Hepatocyte (in vitro differentiated cells): ENCODE measurements around the gene CFAP54. TPM values are rescaled to one million over a fixed set of nuclear protein-coding genes. Genes with fewer than 3 reads are reported as not detected.

Source experiments
- DNase-seq: peaks from one replicate; pipeline ENCODE4 v3.0.0-alpha.2; 2016; ENCODE audit warnings: low spot score
- H2AFZ ChIP-seq: fragments of 200-600 bp; sonication (generic); 2 replicates; pipeline ENCODE4 v1.6.0; 2016; ENCODE audit warnings: antibody characterized with exemption, mild to moderate bottlenecking
- H3K27ac ChIP-seq: fragments of 200-600 bp; sonication (generic); 2 replicates; pipeline ENCODE4 v1.5.1; 2016; ENCODE audit warnings: mild to moderate bottlenecking
- H3K27me3 ChIP-seq: fragments of 200-600 bp; sonication (generic); 2 replicates; pipeline ENCODE4 v1.6.1; 2016
- H3K36me3 ChIP-seq: fragments of 200-600 bp; sonication (generic); replicated peaks from 2 replicates; pipeline ENCODE4 v1.5.1; 2016; ENCODE audit warnings: low read depth; ENCODE audit not compliant: insufficient read depth
- H3K4me1 ChIP-seq: fragments of 200-600 bp; sonication (generic); 2 replicates; pipeline ENCODE4 v1.5.1; 2016; ENCODE audit warnings: mild to moderate bottlenecking, moderate library complexity; ENCODE audit not compliant: insufficient read depth
- H3K4me2 ChIP-seq: fragments of 200-600 bp; sonication (generic); 2 replicates; pipeline ENCODE4 v1.6.0; 2016
- H3K4me3 ChIP-seq: fragments of 200-600 bp; sonication (generic); 2 replicates; pipeline ENCODE4 v1.5.1; 2016; ENCODE audit warnings: mild to moderate bottlenecking
- H3K79me2 ChIP-seq: fragments of 200-600 bp; sonication (generic); 2 replicates; pipeline ENCODE4 v1.6.0; 2017; ENCODE audit warnings: mild to moderate bottlenecking
- H3K9me2 ChIP-seq: fragments of 200-600 bp; sonication (generic); replicated peaks from 2 replicates; pipeline ENCODE4 v1.6.0; 2017; ENCODE audit warnings: mild to moderate bottlenecking; ENCODE audit not compliant: insufficient read depth
- H3K9me3 ChIP-seq: fragments of 200-600 bp; sonication (generic); 2 replicates; pipeline ENCODE4 v1.5.1; 2016; ENCODE audit warnings: low read depth, mild to moderate bottlenecking
- H4K20me1 ChIP-seq: fragments of 200-600 bp; sonication (generic); 2 replicates; pipeline ENCODE4 v1.6.0; 2016; ENCODE audit warnings: mild to moderate bottlenecking; ENCODE audit not compliant: insufficient read depth, poor library complexity, severe bottlenecking
- EZH2 ChIP-seq: fragments of 200-600 bp; sonication (generic); IDR thresholded peaks from 2 replicates; pipeline ENCODE4 v1.6.1; 2016; ENCODE audit warnings: antibody characterized with exemption, mild to moderate bottlenecking, borderline replicate concordance
- EZH2phosphoT487 ChIP-seq: fragments of 200-600 bp; sonication (generic); IDR thresholded peaks from one replicate; pipeline ENCODE4 v1.6.1; 2018; ENCODE audit warnings: antibody characterized with exemption, mild to moderate bottlenecking, low read depth, moderate library complexity; ENCODE audit not compliant: unreplicated experiment, severe bottlenecking
- WGBS: methylation state at CpG from one replicate; pipeline ENCODE4 v1.1.6; 2016; ENCODE audit warnings: low lambda C conversion rate; ENCODE audit errors: missing lambda C conversion rate; 5-methylcytosine and 5-hydroxymethylcytosine counted together
- polyA plus RNA-seq: library from polyadenylated mRNA; unstranded; fragments of >200 nt; fragmentation: Nextera tagmentation; extraction: Ambion mirVana; gene quantifications from 2 replicates; pipeline ENCODE4 v1.2.1, GENCODE V29; 2016
- total RNA-seq: library from RNA; depleted of rRNA; stranded (reverse); fragments of >200 nt; gene quantifications from 2 replicates; pipeline ENCODE4 v1.2.3, GENCODE V29; 2014
- TF ChIP-seq, protein P1 (sequence below): fragments of 200-600 bp; sonication (generic); IDR thresholded peaks from 2 replicates; pipeline ENCODE4 v1.5.1; 2016; ENCODE audit warnings: antibody characterized with exemption, mild to moderate bottlenecking; ENCODE audit not compliant: poor library complexity

Gene CFAP54
- total and polyA plus RNA-seq, 2 experiments from 2014 or later, result 0.64 to 0.67 TPM

DNA sequence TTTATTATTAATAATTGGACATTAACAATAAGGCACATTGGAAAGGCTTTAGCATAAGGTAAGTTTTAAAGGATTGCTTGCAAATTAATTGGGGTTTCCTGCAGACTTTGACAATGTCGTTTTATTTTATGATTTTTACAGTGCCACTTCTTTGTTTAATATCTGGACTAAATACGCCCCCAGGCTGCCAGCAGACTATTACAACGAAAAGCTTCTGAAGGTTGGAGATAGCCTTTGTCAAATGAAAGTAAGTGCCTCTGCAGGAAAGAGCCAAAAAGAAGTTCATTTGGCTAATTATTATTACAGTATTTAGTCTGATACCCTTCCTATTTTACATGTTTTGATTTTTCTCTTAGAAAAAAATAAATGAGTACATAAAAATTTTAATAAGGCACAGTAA is 11.3 kb downstream of the CFAP54 start:
- H3K79me2 ChIP-seq, result no peaks in the 10 kb centered on the region
- no peaks in the 10 kb centered on the region for H4K20me1 ChIP-seq
- no peak overlapping the region for H3K4me2 ChIP-seq
- no peaks in the 10 kb centered on the region for H3K4me1 ChIP-seq
- DNase-seq, result no peak
- no peaks in the 10 kb centered on the region for H3K36me3 ChIP-seq
- H3K27me3 ChIP-seq, result no peaks in the 10 kb centered on the region
- no peak overlapping the region for H3K27ac ChIP-seq
- no peaks in the 10 kb centered on the region for H3K9me2 ChIP-seq
- 74% methylated on average over 3 of the region's 3 CpGs for WGBS
- TF ChIP-seq EZH2phosphoT487 (no peak), EZH2 (no peak)
- TF ChIP-seq, protein P1, sequence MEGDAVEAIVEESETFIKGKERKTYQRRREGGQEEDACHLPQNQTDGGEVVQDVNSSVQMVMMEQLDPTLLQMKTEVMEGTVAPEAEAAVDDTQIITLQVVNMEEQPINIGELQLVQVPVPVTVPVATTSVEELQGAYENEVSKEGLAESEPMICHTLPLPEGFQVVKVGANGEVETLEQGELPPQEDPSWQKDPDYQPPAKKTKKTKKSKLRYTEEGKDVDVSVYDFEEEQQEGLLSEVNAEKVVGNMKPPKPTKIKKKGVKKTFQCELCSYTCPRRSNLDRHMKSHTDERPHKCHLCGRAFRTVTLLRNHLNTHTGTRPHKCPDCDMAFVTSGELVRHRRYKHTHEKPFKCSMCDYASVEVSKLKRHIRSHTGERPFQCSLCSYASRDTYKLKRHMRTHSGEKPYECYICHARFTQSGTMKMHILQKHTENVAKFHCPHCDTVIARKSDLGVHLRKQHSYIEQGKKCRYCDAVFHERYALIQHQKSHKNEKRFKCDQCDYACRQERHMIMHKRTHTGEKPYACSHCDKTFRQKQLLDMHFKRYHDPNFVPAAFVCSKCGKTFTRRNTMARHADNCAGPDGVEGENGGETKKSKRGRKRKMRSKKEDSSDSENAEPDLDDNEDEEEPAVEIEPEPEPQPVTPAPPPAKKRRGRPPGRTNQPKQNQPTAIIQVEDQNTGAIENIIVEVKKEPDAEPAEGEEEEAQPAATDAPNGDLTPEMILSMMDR, result no peak
- H3K4me3 ChIP-seq, result no peak overlapping the region
- H3K9me3 ChIP-seq, result no peaks in the 10 kb centered on the region
- no peak overlapping the region for H2AFZ ChIP-seq

DNA sequence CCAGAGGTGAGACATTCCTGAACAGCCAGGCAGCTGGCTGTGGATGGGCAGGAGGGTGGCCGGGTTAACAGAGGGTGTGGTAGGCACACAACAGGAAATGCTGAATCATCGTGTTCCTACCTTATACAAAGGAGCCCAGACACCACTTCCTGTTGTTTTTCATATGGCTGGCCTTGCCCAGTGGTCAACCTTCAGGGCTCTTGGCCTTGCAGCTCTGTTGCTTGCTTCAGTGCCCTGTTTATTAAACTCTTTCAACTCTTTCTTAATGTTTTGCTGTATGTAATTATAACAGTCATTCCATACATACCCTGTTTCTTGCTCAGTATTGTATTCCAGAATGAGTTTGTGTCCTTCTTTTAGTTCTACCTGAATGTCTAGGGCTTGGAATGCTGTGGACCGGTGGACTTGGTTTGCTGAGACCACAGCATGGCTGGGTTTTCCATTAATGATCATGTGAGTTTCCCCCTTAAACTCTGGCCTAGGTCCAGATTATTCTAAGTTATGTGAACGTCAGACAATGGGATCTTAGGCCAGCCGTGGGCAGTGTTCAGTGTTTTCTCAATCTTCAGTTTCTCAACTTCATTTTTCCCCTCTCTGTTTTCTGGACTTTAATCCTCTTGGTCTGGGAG is 11.9 kb downstream of the CFAP54 start:
- H4K20me1 ChIP-seq, result no peaks in the 10 kb centered on the region
- no peaks in the 10 kb centered on the region for H3K27me3 ChIP-seq
- peak; percentile 19 for DNase-seq
- H3K9me2 ChIP-seq, result no peaks in the 10 kb centered on the region
- WGBS, result 72% methylated on average over 5 of the region's 5 CpGs
- H3K4me2 ChIP-seq, result no peak overlapping the region
- H3K79me2 ChIP-seq, result no peaks in the 10 kb centered on the region
- no peaks in the 10 kb centered on the region for H3K4me1 ChIP-seq
- H2AFZ ChIP-seq, result no peak overlapping the region
- H3K9me3 ChIP-seq, result no peaks in the 10 kb centered on the region
- H3K27ac ChIP-seq, result no peak overlapping the region
- TF ChIP-seq, protein P1, result no peak
- TF ChIP-seq EZH2 (no peak), EZH2phosphoT487 (no peak)
- H3K4me3 ChIP-seq, result no peak overlapping the region
- no peaks in the 10 kb centered on the region for H3K36me3 ChIP-seq

DNA sequence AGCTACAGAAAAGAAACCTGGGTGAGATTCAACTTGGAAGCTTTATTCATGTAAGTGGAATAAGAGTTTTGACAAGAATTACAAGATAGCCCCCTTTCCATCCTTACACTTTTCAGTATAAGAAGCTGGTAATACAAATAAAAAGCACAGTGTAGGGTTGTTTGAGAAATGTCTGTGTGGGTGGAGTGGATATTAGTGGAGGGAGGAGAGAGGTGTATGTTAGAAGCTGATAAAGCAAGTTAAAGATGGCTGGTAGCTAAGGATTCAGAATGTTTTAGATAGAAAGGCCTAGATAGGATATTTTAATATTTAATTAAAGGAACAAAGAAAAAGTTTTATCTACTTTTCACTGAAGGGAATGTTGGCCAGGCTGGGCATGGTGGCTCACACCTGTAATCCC is 12.5 kb downstream of the CFAP54 start:
- H3K4me1 ChIP-seq, result no peaks in the 10 kb centered on the region
- H3K36me3 ChIP-seq, result no peaks in the 10 kb centered on the region
- no peaks in the 10 kb centered on the region for H3K9me3 ChIP-seq
- no peak for DNase-seq
- no peak overlapping the region for H3K4me2 ChIP-seq
- H4K20me1 ChIP-seq, result no peaks in the 10 kb centered on the region
- H2AFZ ChIP-seq, result no peak overlapping the region
- H3K27ac ChIP-seq, result no peak overlapping the region
- no peaks in the 10 kb centered on the region for H3K79me2 ChIP-seq
- no peak for TF ChIP-seq EZH2phosphoT487
- TF ChIP-seq EZH2, result no peak
- H3K9me2 ChIP-seq, result no peaks in the 10 kb centered on the region
- H3K27me3 ChIP-seq, result no peaks in the 10 kb centered on the region
- H3K4me3 ChIP-seq, result no peak overlapping the region

DNA sequence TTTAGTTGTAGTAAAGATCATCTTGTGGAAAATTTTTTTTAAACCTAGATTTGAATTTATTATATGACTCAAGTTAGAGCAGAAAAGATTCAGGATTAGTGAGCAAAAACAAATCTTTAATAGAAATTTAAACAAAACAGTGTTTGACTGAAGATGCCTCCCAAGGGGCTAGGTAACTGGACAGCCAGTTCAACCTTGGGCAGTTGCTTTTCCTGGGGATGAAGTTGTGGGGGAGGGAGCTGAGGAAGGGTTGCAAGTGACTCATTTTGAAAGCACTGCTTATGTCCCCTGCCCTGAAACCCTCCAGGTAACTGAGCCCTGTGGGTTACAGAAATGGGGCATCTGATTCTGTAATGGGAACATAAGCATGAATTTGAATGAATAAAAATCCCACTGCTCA is 13.1 kb downstream of the CFAP54 start:
- Histone ChIP-seq H3K27me3 (no peaks in the 10 kb centered on the region), H3K4me2 (no peak overlapping the region), H3K36me3 (no peaks in the 10 kb centered on the region), H3K27ac (no peak overlapping the region), H3K79me2 (no peaks in the 10 kb centered on the region), H3K4me3 (no peak overlapping the region), H2AFZ (no peak overlapping the region), H3K9me2 (no peaks in the 10 kb centered on the region), H3K4me1 (no peaks in the 10 kb centered on the region), H4K20me1 (no peaks in the 10 kb centered on the region), H3K9me3 (no peaks in the 10 kb centered on the region)
- DNase-seq, result no peak
- no peak for TF ChIP-seq EZH2phosphoT487
- TF ChIP-seq EZH2, result no peak
- TF ChIP-seq, protein P1, result no peak
